HEK293 (cell line): ENCODE measurements around the gene ALS2.

Experiments
- CTCF ChIA-PET: fragments of 350-600 bp; formaldehyde crosslinking; extraction: SDS; loops from one replicate; lab custom pipeline; 2021; ENCODE audit warnings: antibody characterized with exemption; lab: Yijun Ruan, JAX
- POLR2A ChIA-PET: fragments of 300-600 bp; formaldehyde crosslinking; extraction: SDS; loops from one replicate; lab custom pipeline; 2020; ENCODE audit warnings: antibody characterized with exemption, inconsistent platforms; lab: Yijun Ruan, JAX
- H3K27ac ChIP-seq: fragments of 200-500 bp; sonication (Bioruptor generic); 2 replicates; pipeline ENCODE4 v1.5.1; 2014; ENCODE audit warnings: low read depth, low read length, control low read depth, inconsistent platforms; ENCODE audit errors: extremely low read depth
- H3K36me3 ChIP-seq, 2 experiments: fragments of 200-500 bp in 1 of 2; sonication (Bioruptor generic) in 1 of 2; 1 replicate in 1 of 2; 2 replicates in 1 of 2; pipeline ENCODE4 v1.5.1; 2014 to 2017; ENCODE audit warnings: inconsistent platforms in 2 of 2, low read length in 2 of 2; ENCODE audit not compliant: control insufficient read depth in 2 of 2, insufficient read depth in 1 of 2
- H3K4me1 ChIP-seq: fragments of 200-500 bp; sonication (Bioruptor generic); 2 replicates; pipeline ENCODE4 v1.5.1; 2014; ENCODE audit warnings: mild to moderate bottlenecking, low read length, inconsistent platforms; ENCODE audit not compliant: control insufficient read depth, insufficient read depth
- H3K4me3 ChIP-seq: 2 replicates; pipeline ENCODE4 v1.5.1; 2011; ENCODE audit warnings: low read depth, mild to moderate bottlenecking, control low read depth, low read length, moderate library complexity
- H3K9me3 ChIP-seq: fragments of 200-500 bp; sonication (Bioruptor generic); 2 replicates; pipeline ENCODE4 v1.5.1; 2014; ENCODE audit warnings: low read depth, low read length, inconsistent platforms; ENCODE audit not compliant: control insufficient read depth, insufficient read depth
- BCL6B ChIP-seq: fragments of 450-650 bp; formaldehyde crosslinking; IDR thresholded peaks from 2 replicates; pipeline ENCODE4 v1.5.1; 2017; ENCODE audit warnings: missing biosample characterization, missing genetic modification characterization
- CTCF ChIP-seq: fragments of 450-650 bp; formaldehyde crosslinking; IDR thresholded peaks from 2 replicates; pipeline ENCODE4 v1.5.1; 2016; ENCODE audit warnings: missing biosample characterization, missing genetic modification characterization
- FEZF1 ChIP-seq: fragments of 450-650 bp; formaldehyde crosslinking; IDR thresholded peaks from 2 replicates; pipeline ENCODE4 v1.5.1; 2016; ENCODE audit warnings: missing biosample characterization, missing genetic modification characterization
- GLIS2 ChIP-seq: fragments of 450-650 bp; formaldehyde crosslinking; IDR thresholded peaks from 2 replicates; pipeline ENCODE4 v1.5.1; 2016; ENCODE audit warnings: missing biosample characterization, missing genetic modification characterization
- IKZF3 ChIP-seq: fragments of 450-650 bp; IDR thresholded peaks from 2 replicates; pipeline ENCODE4 v1.5.0; 2018; ENCODE audit warnings: missing biosample characterization, mild to moderate bottlenecking, missing genetic modification characterization, moderate library complexity
- MYNN ChIP-seq: fragments of 450-650 bp; formaldehyde crosslinking; IDR thresholded peaks from 2 replicates; pipeline ENCODE4 v1.5.1; 2016; ENCODE audit warnings: missing biosample characterization, missing genetic modification characterization, borderline replicate concordance
- PRDM2 ChIP-seq: fragments of 450-650 bp; formaldehyde crosslinking; IDR thresholded peaks from 2 replicates; pipeline ENCODE4 v1.5.1; 2016; ENCODE audit warnings: missing biosample characterization, missing genetic modification characterization, borderline replicate concordance
- SP2 ChIP-seq: fragments of 450-650 bp; formaldehyde crosslinking; IDR thresholded peaks from 2 replicates; pipeline ENCODE4 v1.5.1; 2016; ENCODE audit warnings: missing biosample characterization, missing genetic modification characterization
- TCF7L2 ChIP-seq: IDR thresholded peaks from 2 replicates; pipeline ENCODE4 v1.6.1; 2011; ENCODE audit warnings: low read depth, mild to moderate bottlenecking, inconsistent platforms, low read length, moderate library complexity, borderline replicate concordance
- ZBTB26 ChIP-seq: fragments of 450-650 bp; formaldehyde crosslinking; optimal IDR thresholded peaks from 2 replicates; pipeline ENCODE3; 2016; ENCODE audit warnings: missing biosample characterization, mild to moderate bottlenecking, missing genetic modification characterization
- ZFP3 ChIP-seq: fragments of 450-650 bp; formaldehyde crosslinking; IDR thresholded peaks from 2 replicates; pipeline ENCODE4 v1.5.1; 2016; ENCODE audit warnings: low read depth, missing biosample characterization, missing genetic modification characterization
- ZNF23 ChIP-seq: fragments of 450-650 bp; formaldehyde crosslinking; IDR thresholded peaks from 2 replicates; pipeline ENCODE4 v1.5.1; 2016; ENCODE audit warnings: missing biosample characterization, missing genetic modification characterization, borderline replicate concordance
- ZNF280D ChIP-seq: fragments of 450-650 bp; formaldehyde crosslinking; IDR thresholded peaks from 2 replicates; pipeline ENCODE4 v1.5.1; 2016; ENCODE audit warnings: missing biosample characterization, missing genetic modification characterization
- ZNF341 ChIP-seq: fragments of 450-650 bp; formaldehyde crosslinking; IDR thresholded peaks from 2 replicates; pipeline ENCODE4; 2016; ENCODE audit warnings: low read depth, missing biosample characterization, missing genetic modification characterization
- ZNF501 ChIP-seq: fragments of 450-650 bp; formaldehyde crosslinking; IDR thresholded peaks from 2 replicates; pipeline ENCODE4 v1.5.1; 2016; ENCODE audit warnings: missing biosample characterization, missing genetic modification characterization
- ZNF76 ChIP-seq: fragments of 450-650 bp; formaldehyde crosslinking; IDR thresholded peaks from 2 replicates; pipeline ENCODE4; 2016; ENCODE audit warnings: low read depth, missing biosample characterization, missing genetic modification characterization, borderline replicate concordance
- ZSCAN30 ChIP-seq: fragments of 450-650 bp; IDR thresholded peaks from 2 replicates; pipeline ENCODE4 v1.5.1; 2018; ENCODE audit warnings: missing biosample characterization, mild to moderate bottlenecking, missing genetic modification characterization, moderate library complexity

Gene ALS2

GRCh38 chr2:201709049-201709448 is 71.7 kb downstream of the ALS2 start:
- peaks cover 4% of the 10 kb centered on the region; the same call in 1 of the 2 replicates for H3K4me1 ChIP-seq
- H3K27ac ChIP-seq, result no peak overlapping the region
- POLR2A ChIA-PET, result no interaction called here
- CTCF ChIA-PET, result interaction anchor here (0.7 kb wide), 1 partner anchor 748 kb away, joined by 6 read pairs; no protein-coding TSS in a partner anchor
- TF ChIP-seq MYNN (tag by site-specific recombination), result peak; percentile 92
- no peak for TF ChIP-seq ZNF76 (tag by site-specific recombination)
- TF ChIP-seq ZSCAN30 (tag by site-specific recombination), result no peak
- TF ChIP-seq ZBTB26, result no peak
- H3K36me3 ChIP-seq, result peaks cover 19 to 80% of the 10 kb centered on the region in 2 experiments
- H3K9me3 ChIP-seq, result no peaks in the 10 kb centered on the region
- H3K4me3 ChIP-seq, result no peak overlapping the region

- Histone ChIP-seq H3K36me3 (peaks cover 28 to 78% of the 10 kb centered on the region in 2 experiments), H3K4me1 (peaks cover 4% of the 10 kb centered on the region; the same call in 1 of the 2 replicates), H3K9me3 (no peaks in the 10 kb centered on the region), H3K27ac (no peak overlapping the region), H3K4me3 (no peak overlapping the region)
- TF ChIP-seq BCL6B (tag by site-specific recombination), result no peak
- TF ChIP-seq CTCF (tag by site-specific recombination), result 0 out of 2 replicates have a peak, but pooled peaks have one; percentile 10
- no peak for TF ChIP-seq ZFP3
- TF ChIP-seq GLIS2 (tag by site-specific recombination), result no peak
- TF ChIP-seq TCF7L2, result no peak
- TF ChIP-seq ZNF341 (tag by site-specific recombination), result no peak
- no peak for TF ChIP-seq IKZF3 (tag by site-specific recombination)
- TF ChIP-seq FEZF1, result no peak
- ChIA-PET CTCF (no interaction called here), POLR2A (interaction anchor here (0.5 kb wide), 1 partner anchor 17 kb away, joined by 3 read pairs; no protein-coding TSS in a partner anchor)
These were observed 73.0 kb downstream of the ALS2 start for GRCh38 chr2:201707753-201708152.

- Histone ChIP-seq H3K27ac (no peak overlapping the region), H3K4me1 (peaks cover 4% of the 10 kb centered on the region; the same call in 1 of the 2 replicates), H3K9me3 (no peaks in the 10 kb centered on the region), H3K4me3 (no peak overlapping the region), H3K36me3 (peaks cover 32 to 81% of the 10 kb centered on the region in 2 experiments)
- POLR2A ChIA-PET, result interaction anchor here (0.5 kb wide), 1 partner anchor 18 kb away, joined by 3 read pairs; no protein-coding TSS in a partner anchor
- CTCF ChIA-PET, result interaction anchor here (1.4 kb wide), 1 partner anchor 10 kb away, joined by 5 read pairs; no protein-coding TSS in a partner anchor
- TF ChIP-seq ZNF23 (tag by site-specific recombination) (no peak), ZNF501 (tag by site-specific recombination) (no peak), SP2 (tag by site-specific recombination) (no peak), PRDM2 (tag by site-specific recombination) (no peak), ZNF280D (tag by site-specific recombination) (no peak)
These were observed 73.6 kb downstream of the ALS2 start for GRCh38 chr2:201707142-201707541.
